ENCODE data around the gene SRRM4.

DNA sequence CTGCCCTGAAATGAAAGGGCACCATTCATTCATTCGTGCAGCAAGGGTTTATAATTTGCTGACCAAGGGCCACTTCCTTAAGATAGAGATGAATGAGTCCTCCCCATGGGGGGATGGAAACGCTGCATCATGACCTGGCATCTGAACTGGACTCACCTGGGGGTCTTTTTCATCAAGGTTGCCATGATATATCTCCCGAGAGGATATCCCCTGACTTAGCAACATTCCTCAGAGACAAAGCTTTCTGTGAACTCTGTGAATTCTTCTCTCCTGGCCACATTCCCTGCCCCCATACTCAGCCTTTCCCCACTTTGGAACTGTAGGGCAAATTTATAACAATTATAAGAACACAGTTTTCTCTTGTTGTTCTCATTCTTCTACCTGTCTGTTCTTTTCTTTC lies 30.8 kb downstream of the SRRM4 start:
- TF ChIP-seq, protein P1, sequence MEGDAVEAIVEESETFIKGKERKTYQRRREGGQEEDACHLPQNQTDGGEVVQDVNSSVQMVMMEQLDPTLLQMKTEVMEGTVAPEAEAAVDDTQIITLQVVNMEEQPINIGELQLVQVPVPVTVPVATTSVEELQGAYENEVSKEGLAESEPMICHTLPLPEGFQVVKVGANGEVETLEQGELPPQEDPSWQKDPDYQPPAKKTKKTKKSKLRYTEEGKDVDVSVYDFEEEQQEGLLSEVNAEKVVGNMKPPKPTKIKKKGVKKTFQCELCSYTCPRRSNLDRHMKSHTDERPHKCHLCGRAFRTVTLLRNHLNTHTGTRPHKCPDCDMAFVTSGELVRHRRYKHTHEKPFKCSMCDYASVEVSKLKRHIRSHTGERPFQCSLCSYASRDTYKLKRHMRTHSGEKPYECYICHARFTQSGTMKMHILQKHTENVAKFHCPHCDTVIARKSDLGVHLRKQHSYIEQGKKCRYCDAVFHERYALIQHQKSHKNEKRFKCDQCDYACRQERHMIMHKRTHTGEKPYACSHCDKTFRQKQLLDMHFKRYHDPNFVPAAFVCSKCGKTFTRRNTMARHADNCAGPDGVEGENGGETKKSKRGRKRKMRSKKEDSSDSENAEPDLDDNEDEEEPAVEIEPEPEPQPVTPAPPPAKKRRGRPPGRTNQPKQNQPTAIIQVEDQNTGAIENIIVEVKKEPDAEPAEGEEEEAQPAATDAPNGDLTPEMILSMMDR (IDR thresholded peaks at IDR 0.05; ENCODE audit: low read length): no peak
- no peak for TF ChIP-seq EZH2 (IDR thresholded peaks at IDR 0.05; ENCODE audit: borderline replicate concordance, low read length)

Measured in OCI-LY1 (cell line).